Progenitor cell of endocrine pancreas (in vitro differentiated cells): ENCODE results near the gene KMT2C. TPM values are rescaled to one million over a fixed set of nuclear protein-coding genes. Genes with fewer than 3 reads are reported as not detected.
A peak's percentile ranks its signal among the peaks of the same experiment; 100 is the strongest.

Source experiments
- DNase-seq: peaks from one replicate; pipeline ENCODE4 v3.0.0; 2021; ENCODE audit warnings: low spot score; ENCODE audit not compliant: unreplicated experiment
- H3K27ac Mint-ChIP-seq: 2 replicates; pipeline ENCODE4 v1.8.0; 2021; ENCODE audit warnings: mild to moderate bottlenecking, moderate library complexity, mixed read lengths
- H3K27me3 Mint-ChIP-seq: 2 replicates; pipeline ENCODE4 v1.8.0; 2021; ENCODE audit warnings: mixed read lengths
- H3K36me3 Mint-ChIP-seq: 2 replicates; pipeline ENCODE4 v1.8.0; 2022; ENCODE audit warnings: mixed read lengths; ENCODE audit not compliant: insufficient read depth
- H3K4me1 Mint-ChIP-seq: 2 replicates; pipeline ENCODE4 v1.8.0; 2021; ENCODE audit warnings: low read depth, mixed read lengths
- H3K4me3 Mint-ChIP-seq: 2 replicates; pipeline ENCODE4 v1.8.0; 2021; ENCODE audit warnings: low read depth, mild to moderate bottlenecking, moderate library complexity, mixed read lengths
- H3K9me3 Mint-ChIP-seq: 2 replicates; pipeline ENCODE4 v1.8.0; 2021; ENCODE audit warnings: low read depth, mixed read lengths
- total RNA-seq: library from RNA; stranded (reverse); gene quantifications from 2 replicates; pipeline ENCODE4 v1.2.1, GENCODE V29; 2021
- TF ChIP-seq, protein P1 (sequence below): fragments of 200-600 bp; sonication (generic); IDR thresholded peaks from one replicate; pipeline ENCODE4 v1.5.0; 2021; ENCODE audit warnings: antibody characterized with exemption, mild to moderate bottlenecking; ENCODE audit not compliant: unreplicated experiment

KMT2C gene
- total RNA-seq, 1 donor from 2014 or later: 75.9 TPM

DNA sequence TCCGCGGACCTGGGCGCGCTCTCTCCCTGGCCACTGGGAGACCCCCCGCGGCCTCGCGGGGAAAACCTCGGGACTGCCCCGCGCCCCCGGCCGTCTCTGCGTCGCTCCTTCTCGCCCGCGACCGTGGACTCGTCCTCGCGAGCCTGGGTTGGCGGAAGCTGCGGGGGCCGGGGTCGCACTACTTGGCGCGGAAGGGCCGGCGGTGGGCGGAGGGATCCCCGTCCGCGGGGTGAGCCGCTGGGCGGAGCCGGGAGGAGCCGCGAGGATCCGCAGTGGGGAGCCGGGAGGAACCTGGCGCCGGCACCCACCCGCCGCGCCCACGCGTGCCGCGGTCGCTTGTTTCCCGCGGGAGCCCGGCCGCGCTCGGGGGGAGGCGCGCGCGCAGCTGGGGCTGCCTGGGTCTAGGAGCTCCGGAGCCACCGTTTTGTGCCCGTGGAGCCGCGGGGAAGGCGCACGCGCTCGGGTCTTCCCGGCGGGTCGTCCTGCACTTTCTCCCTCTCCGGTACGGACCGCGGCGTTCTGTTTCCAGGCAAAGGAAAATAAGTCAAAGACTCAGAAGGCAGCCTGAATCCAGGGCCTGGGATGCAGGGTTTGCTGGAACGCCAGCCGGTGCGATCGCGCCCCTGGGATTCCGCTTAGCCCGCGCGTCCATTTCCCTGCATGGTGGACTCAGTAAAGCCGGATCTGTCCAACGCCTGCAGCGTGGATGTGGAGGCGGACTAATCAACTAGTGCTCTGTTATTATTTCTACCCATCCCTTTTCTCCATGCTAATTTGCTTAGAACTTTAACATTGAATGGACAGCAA is 28.7 kb upstream of the KMT2C start:
- peak overlapping the region; percentile 94 for H3K27ac Mint-ChIP-seq
- no peaks in the 10 kb centered on the region for H3K36me3 Mint-ChIP-seq
- peaks cover 9% of the 10 kb centered on the region for H3K4me1 Mint-ChIP-seq
- H3K4me3 Mint-ChIP-seq: peak overlapping the region; percentile 91
- no peaks in the 10 kb centered on the region for H3K9me3 Mint-ChIP-seq
- H3K27me3 Mint-ChIP-seq: no peaks in the 10 kb centered on the region
- peak; percentile 73 for DNase-seq
- TF ChIP-seq, protein P1, sequence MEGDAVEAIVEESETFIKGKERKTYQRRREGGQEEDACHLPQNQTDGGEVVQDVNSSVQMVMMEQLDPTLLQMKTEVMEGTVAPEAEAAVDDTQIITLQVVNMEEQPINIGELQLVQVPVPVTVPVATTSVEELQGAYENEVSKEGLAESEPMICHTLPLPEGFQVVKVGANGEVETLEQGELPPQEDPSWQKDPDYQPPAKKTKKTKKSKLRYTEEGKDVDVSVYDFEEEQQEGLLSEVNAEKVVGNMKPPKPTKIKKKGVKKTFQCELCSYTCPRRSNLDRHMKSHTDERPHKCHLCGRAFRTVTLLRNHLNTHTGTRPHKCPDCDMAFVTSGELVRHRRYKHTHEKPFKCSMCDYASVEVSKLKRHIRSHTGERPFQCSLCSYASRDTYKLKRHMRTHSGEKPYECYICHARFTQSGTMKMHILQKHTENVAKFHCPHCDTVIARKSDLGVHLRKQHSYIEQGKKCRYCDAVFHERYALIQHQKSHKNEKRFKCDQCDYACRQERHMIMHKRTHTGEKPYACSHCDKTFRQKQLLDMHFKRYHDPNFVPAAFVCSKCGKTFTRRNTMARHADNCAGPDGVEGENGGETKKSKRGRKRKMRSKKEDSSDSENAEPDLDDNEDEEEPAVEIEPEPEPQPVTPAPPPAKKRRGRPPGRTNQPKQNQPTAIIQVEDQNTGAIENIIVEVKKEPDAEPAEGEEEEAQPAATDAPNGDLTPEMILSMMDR: no peak

DNA sequence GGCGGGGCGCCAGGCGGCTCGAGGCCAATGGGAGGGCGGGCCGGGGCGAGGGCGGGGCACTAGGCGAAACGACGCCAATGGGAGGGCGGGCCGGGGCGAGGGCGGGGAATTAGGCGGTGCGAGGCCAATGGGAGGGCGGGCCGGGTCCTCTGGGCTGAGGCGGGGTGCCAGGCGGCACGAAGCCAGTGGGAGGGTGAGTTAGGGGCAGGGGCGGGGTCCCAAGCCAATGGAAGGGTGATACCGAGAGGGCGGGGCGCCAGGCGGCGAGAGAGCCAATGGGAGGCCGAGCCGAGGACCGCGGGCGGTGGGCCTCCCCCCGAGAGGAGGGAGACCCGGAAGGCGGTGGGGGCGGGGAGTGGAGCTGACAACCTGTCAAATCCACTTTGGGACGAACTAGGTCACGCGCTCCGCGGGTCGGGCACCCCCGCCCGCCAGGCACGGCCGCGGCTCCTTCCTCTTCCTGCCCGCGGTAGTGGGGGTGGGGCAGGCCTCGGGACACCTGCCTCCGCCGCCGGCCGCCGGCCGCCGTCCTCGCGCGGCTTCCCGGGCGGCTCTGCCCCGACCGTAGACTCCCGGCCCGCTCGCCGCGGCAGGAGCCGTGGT is 28.0 kb upstream of the KMT2C start:
- H3K4me1 Mint-ChIP-seq: peaks cover 7% of the 10 kb centered on the region
- H3K4me3 Mint-ChIP-seq: peak overlapping the region; percentile 95
- no peaks in the 10 kb centered on the region for H3K27me3 Mint-ChIP-seq
- TF ChIP-seq, protein P1: no peak
- peak; percentile 99 for DNase-seq
- H3K27ac Mint-ChIP-seq: no peak overlapping the region
- H3K9me3 Mint-ChIP-seq: no peaks in the 10 kb centered on the region
- H3K36me3 Mint-ChIP-seq: no peaks in the 10 kb centered on the region

DNA sequence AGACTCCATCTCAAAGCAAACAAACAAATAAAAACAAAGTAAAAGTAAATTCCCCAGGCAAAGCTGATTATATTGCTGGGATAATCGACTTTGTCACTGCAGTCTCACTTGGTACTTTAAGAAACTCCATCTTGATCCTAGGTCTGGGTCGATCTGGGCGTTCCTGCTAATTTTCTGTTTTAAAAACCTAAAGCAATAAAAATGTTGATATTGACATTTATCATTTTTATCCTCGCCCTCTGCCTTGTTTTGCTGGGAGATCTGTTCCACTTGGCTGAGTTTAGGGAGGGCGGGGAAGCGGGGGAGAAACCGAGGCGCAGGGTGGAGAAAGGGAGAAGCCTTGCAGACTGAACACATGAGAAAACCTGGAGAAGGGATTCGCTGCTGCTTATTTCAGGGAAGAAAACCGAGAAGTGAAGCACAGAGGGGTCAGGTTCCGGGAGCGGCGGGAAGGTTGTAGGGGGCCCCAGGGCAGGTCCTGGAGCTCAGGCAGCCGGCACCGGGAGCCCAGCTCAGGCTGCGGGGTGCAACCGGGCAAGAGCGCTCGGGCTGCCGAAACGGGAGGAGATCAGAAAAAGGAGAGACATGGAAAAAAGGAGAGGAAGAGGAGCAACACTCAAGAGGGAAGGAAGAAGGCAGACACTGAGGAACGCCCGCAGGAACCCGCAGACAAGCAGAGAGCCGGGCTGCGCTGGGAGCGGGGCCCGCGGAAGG is 27.3 kb upstream of the KMT2C start:
- H3K4me3 Mint-ChIP-seq: peak overlapping the region; percentile 95

DNA sequence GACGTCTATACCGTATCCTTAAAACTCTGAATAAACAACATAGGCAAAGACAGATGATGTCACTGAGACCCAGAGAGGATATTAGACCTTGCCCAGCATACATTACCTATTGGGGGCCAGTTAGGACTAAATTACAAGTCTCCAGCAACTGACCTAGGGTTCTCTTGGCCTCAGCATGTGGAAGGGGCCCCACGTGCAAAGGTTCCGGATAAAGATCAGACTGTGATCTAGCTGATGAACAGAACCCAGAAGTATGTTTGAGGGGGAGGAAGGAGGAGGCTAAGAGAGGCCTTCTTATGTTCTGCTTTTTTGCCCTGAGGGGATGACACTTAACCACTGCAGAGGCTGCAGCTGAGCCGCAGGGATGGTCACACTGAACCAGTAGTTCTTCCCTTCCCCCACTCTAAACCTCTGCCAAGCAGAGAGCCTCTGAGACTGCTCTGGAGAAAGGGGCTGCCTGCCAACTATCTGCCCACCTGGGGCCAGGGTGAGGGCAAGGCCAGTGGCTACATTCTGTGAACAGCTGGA is 24.0 kb upstream of the KMT2C start:
- Mint-ChIP-seq H3K27ac (no peak overlapping the region), H3K9me3 (no peaks in the 10 kb centered on the region), H3K4me1 (peaks cover 4% of the 10 kb centered on the region)

More for the DNA sequence above, 27.3 kb upstream of the KMT2C start:
- TF ChIP-seq, protein P1: no peak
- no peaks in the 10 kb centered on the region for H3K9me3 Mint-ChIP-seq
- no peak for DNase-seq
- no peaks in the 10 kb centered on the region for H3K27me3 Mint-ChIP-seq
- no peaks in the 10 kb centered on the region for H3K36me3 Mint-ChIP-seq
- H3K4me1 Mint-ChIP-seq: peaks cover 7% of the 10 kb centered on the region
- H3K27ac Mint-ChIP-seq: peak overlapping the region; percentile 98

More for the DNA sequence above, 24.0 kb upstream of the KMT2C start:
- H3K27me3 Mint-ChIP-seq: no peaks in the 10 kb centered on the region
- no peak overlapping the region for H3K4me3 Mint-ChIP-seq
- no peaks in the 10 kb centered on the region for H3K36me3 Mint-ChIP-seq
- no peak for DNase-seq
- TF ChIP-seq, protein P1: no peak
